WTC11 (cell line): ENCODE results near the gene OSBPL6. TPM values are rescaled to one million over a fixed set of nuclear protein-coding genes. Genes with fewer than 3 reads are reported as not detected.
"Not testable (repeated sequence)": the region's sequence is repeated elsewhere in the genome, so short reads cannot be mapped to it uniquely, and the experiment has no call there.

Experiments used
- ATAC-seq: fragments of 200-7000 bp; cut with Tn5 transposase; 2 replicates; pipeline ENCODE4 v1.10.0; 2021; ENCODE audit warnings: mild to moderate bottlenecking, moderate library complexity
- CTCF ChIA-PET: fragments of 300-600 bp; sonication (Branson Sonifier 250); formaldehyde crosslinking; loops from one replicate; lab custom pipeline; 2021; ENCODE audit warnings: antibody characterized with exemption; lab: Charles Lee
- POLR2A ChIA-PET: fragments of 350-600 bp; sonication (Branson Sonifier 250); formaldehyde crosslinking; loops from one replicate; lab custom pipeline; 2021; ENCODE audit warnings: antibody characterized with exemption; lab: Charles Lee
- DNase-seq: peaks from one replicate; pipeline ENCODE4 v3.0.0; 2021; ENCODE audit warnings: low spot score
- H3K27ac Mint-ChIP-seq: 2 replicates; pipeline ENCODE4 v1.8.0; 2021; ENCODE audit warnings: mixed read lengths
- H3K27me3 Mint-ChIP-seq: 2 replicates; pipeline ENCODE4 v1.8.0; 2021; ENCODE audit warnings: low read depth, mild to moderate bottlenecking, moderate library complexity, mixed read lengths
- H3K36me3 Mint-ChIP-seq: 2 replicates; pipeline ENCODE4 v1.8.0; 2021; ENCODE audit warnings: mixed read lengths
- H3K4me1 Mint-ChIP-seq: 2 replicates; pipeline ENCODE4 v1.8.0; 2022; ENCODE audit warnings: mixed read lengths
- H3K4me3 Mint-ChIP-seq: 2 replicates; pipeline ENCODE4 v1.8.0; 2021; ENCODE audit warnings: mild to moderate bottlenecking, moderate library complexity, mixed read lengths
- H3K9me3 Mint-ChIP-seq: 2 replicates; pipeline ENCODE4 v1.8.0; 2021; ENCODE audit warnings: mixed read lengths
- CTCF ChIP-seq: fragments of 200-600 bp; IDR thresholded peaks from 2 replicates; pipeline ENCODE4 v1.8.0; 2022; ENCODE audit warnings: antibody characterized with exemption
- E2F1 ChIP-seq: sonication (generic); formaldehyde crosslinking; IDR thresholded peaks from 2 replicates; pipeline ENCODE4 v1.8.0; 2022; ENCODE audit warnings: mild to moderate bottlenecking, missing genetic modification reagents
- ERG ChIP-seq: fragments of 250-450 bp; sonication (Bioruptor Pico); IDR thresholded peaks from 2 replicates; pipeline ENCODE4 v1.8.0; 2021; ENCODE audit warnings: mild to moderate bottlenecking
- ESRRA ChIP-seq: sonication (generic); formaldehyde crosslinking; IDR thresholded peaks from 2 replicates; pipeline ENCODE4 v1.8.1; 2022; ENCODE audit warnings: mild to moderate bottlenecking, missing genetic modification reagents, borderline replicate concordance
- ETV6 ChIP-seq: sonication (generic); formaldehyde crosslinking; IDR thresholded peaks from 2 replicates; pipeline ENCODE4 v1.8.1; 2022; ENCODE audit warnings: mild to moderate bottlenecking, missing genetic modification reagents
- GABPB1 ChIP-seq: sonication (generic); formaldehyde crosslinking; IDR thresholded peaks from 2 replicates; pipeline ENCODE4 v1.8.1; 2023; ENCODE audit warnings: mild to moderate bottlenecking, missing genetic modification reagents
- HMGXB4 ChIP-seq: sonication (generic); formaldehyde crosslinking; IDR thresholded peaks from 2 replicates; pipeline ENCODE4 v1.8.1; 2023; ENCODE audit warnings: mild to moderate bottlenecking, moderate library complexity, missing genetic modification reagents
- JUN ChIP-seq: sonication (generic); formaldehyde crosslinking; IDR thresholded peaks from 2 replicates; pipeline ENCODE4 v1.8.0; 2023; ENCODE audit warnings: mild to moderate bottlenecking, missing genetic modification reagents
- MYBL2 ChIP-seq: sonication (generic); formaldehyde crosslinking; IDR thresholded peaks from 2 replicates; pipeline ENCODE4 v1.8.1; 2023; ENCODE audit warnings: mild to moderate bottlenecking, moderate library complexity, missing genetic modification reagents
- NFATC4 ChIP-seq: fragments of 250-450 bp; sonication (Bioruptor Pico); IDR thresholded peaks from 2 replicates; pipeline ENCODE4 v1.9.0; 2021; ENCODE audit warnings: mild to moderate bottlenecking
- NFE2L1 ChIP-seq: sonication (generic); formaldehyde crosslinking; IDR thresholded peaks from 2 replicates; pipeline ENCODE4 v1.8.1; 2023; ENCODE audit warnings: missing genetic modification reagents
- PRDM15 ChIP-seq: sonication (generic); formaldehyde crosslinking; IDR thresholded peaks from 2 replicates; pipeline ENCODE4 v1.8.0; 2022; ENCODE audit warnings: missing genetic modification reagents
- PREB ChIP-seq: sonication (generic); formaldehyde crosslinking; IDR thresholded peaks from 2 replicates; pipeline ENCODE4 v1.8.1; 2022; ENCODE audit warnings: mild to moderate bottlenecking, missing genetic modification reagents, moderate library complexity, borderline replicate concordance
- SMAD3 ChIP-seq: sonication (generic); formaldehyde crosslinking; IDR thresholded peaks from 2 replicates; pipeline ENCODE4 v1.8.0; 2022; ENCODE audit warnings: missing genetic modification reagents, mild to moderate bottlenecking, borderline replicate concordance
- SMAD4 ChIP-seq: sonication (generic); formaldehyde crosslinking; IDR thresholded peaks from 2 replicates; pipeline ENCODE4 v1.8.0; 2022; ENCODE audit warnings: mild to moderate bottlenecking, missing genetic modification reagents
- SP1 ChIP-seq: sonication (generic); formaldehyde crosslinking; conservative IDR thresholded peaks from 2 replicates; pipeline ENCODE4 v1.8.1; 2022; ENCODE audit warnings: missing genetic modification reagents
- ZBTB21 ChIP-seq: sonication (generic); formaldehyde crosslinking; IDR thresholded peaks from 2 replicates; pipeline ENCODE4 v1.8.1; 2023; ENCODE audit warnings: mild to moderate bottlenecking, missing genetic modification reagents, borderline replicate concordance
- ZNF232 ChIP-seq: sonication (generic); formaldehyde crosslinking; IDR thresholded peaks from 2 replicates; pipeline ENCODE4 v1.8.0; 2022; ENCODE audit warnings: mild to moderate bottlenecking, missing genetic modification reagents
- ZNF263 ChIP-seq: sonication (generic); formaldehyde crosslinking; IDR thresholded peaks from 2 replicates; pipeline ENCODE4 v1.8.1; 2022; ENCODE audit warnings: low read depth, mild to moderate bottlenecking, moderate library complexity, missing genetic modification reagents
- ZNF317 ChIP-seq: sonication (generic); formaldehyde crosslinking; IDR thresholded peaks from 2 replicates; pipeline ENCODE4 v1.8.1; 2023; ENCODE audit warnings: low read depth, mild to moderate bottlenecking, moderate library complexity, missing genetic modification reagents, borderline replicate concordance
- ZNF423 ChIP-seq: fragments of 250-450 bp; sonication (Bioruptor Pico); IDR thresholded peaks from 2 replicates; pipeline ENCODE4 v2.1.2; 2022; ENCODE audit warnings: mild to moderate bottlenecking, moderate library complexity
- total RNA-seq: library from RNA; stranded (reverse); gene quantifications from 3 replicates; pipeline ENCODE4 v1.2.3, GENCODE V29; 2021

Gene OSBPL6
- total RNA-seq, 1 experiment from 2014 or later = 9.2 TPM

- Mint-ChIP-seq H3K4me1 (no peaks in the 10 kb centered on the region), H3K27me3 (peaks cover 3% of the 10 kb centered on the region; the same call in 1 of the 2 replicates), H3K4me3 (no peak overlapping the region), H3K9me3 (peaks cover 20% of the 10 kb centered on the region), H3K27ac (no peak overlapping the region), H3K36me3 (peaks cover 8% of the 10 kb centered on the region)
- CTCF ChIA-PET = no interaction called here
- no peak for DNase-seq
- ATAC-seq = no peak
- TF ChIP-seq PRDM15 (CRISPR knock-in tag) = no peak
- TF ChIP-seq GABPB1 (CRISPR knock-in tag) = peak; percentile 49; the same call in 1 of the 2 replicates
- TF ChIP-seq NFE2L1 = no peak
- TF ChIP-seq, all 79 proteins: peak for 1
- POLR2A ChIA-PET = no interaction called here
Measured at GRCh38 chr2:178152033-178152432, 42.3 kb upstream of the OSBPL6 start.

GRCh38 chr2:178152542-178152941 is 41.8 kb upstream of the OSBPL6 start:
- ATAC-seq = no peak
- H3K4me1 Mint-ChIP-seq = no peaks in the 10 kb centered on the region
- peaks cover 8% of the 10 kb centered on the region for H3K36me3 Mint-ChIP-seq
- peaks cover 20% of the 10 kb centered on the region for H3K9me3 Mint-ChIP-seq
- no peak overlapping the region for H3K27ac Mint-ChIP-seq
- DNase-seq = no peak
- TF ChIP-seq SMAD3 = no peak
- no peak for TF ChIP-seq JUN (CRISPR knock-in tag)
- TF ChIP-seq SMAD4 (CRISPR knock-in tag) = no peak
- no peak for TF ChIP-seq ZBTB21 (CRISPR knock-in tag)
- TF ChIP-seq CTCF = no peak
- no peak for TF ChIP-seq ZNF317 (CRISPR knock-in tag)
- TF ChIP-seq HMGXB4 = no peak
- TF ChIP-seq SP1 = no peak
- TF ChIP-seq ESRRA = no peak
- H3K27me3 Mint-ChIP-seq = peaks cover 3% of the 10 kb centered on the region; the same call in 1 of the 2 replicates
- ChIA-PET POLR2A (no interaction called here), CTCF (no interaction called here)
- H3K4me3 Mint-ChIP-seq = no peak overlapping the region

GRCh38 chr2:178152977-178153376 is 41.3 kb upstream of the OSBPL6 start:
- TF ChIP-seq ZNF232 (no peak), ETV6 (CRISPR knock-in tag) (no peak), ZNF423 (CRISPR knock-in tag) (no peak), NFE2L1 (no peak), ERG (CRISPR knock-in tag) (no peak), E2F1 (no peak), ZNF263 (no peak), PREB (CRISPR knock-in tag) (no peak), MYBL2 (CRISPR knock-in tag) (no peak), NFATC4 (CRISPR knock-in tag) (no peak)
- TF ChIP-seq, all 79 proteins: peak for 0
- ChIA-PET CTCF (no interaction called here), POLR2A (no interaction called here)
- no peak for ATAC-seq
- H3K4me3 Mint-ChIP-seq = no peak overlapping the region
- H3K9me3 Mint-ChIP-seq = peaks cover 20% of the 10 kb centered on the region
- DNase-seq = no peak
- no peak overlapping the region for H3K27ac Mint-ChIP-seq
- H3K36me3 Mint-ChIP-seq = peaks cover 8% of the 10 kb centered on the region
- no peaks in the 10 kb centered on the region for H3K4me1 Mint-ChIP-seq
- peaks cover 3% of the 10 kb centered on the region; the same call in 1 of the 2 replicates for H3K27me3 Mint-ChIP-seq

- H3K9me3 Mint-ChIP-seq = peaks cover 20% of the 10 kb centered on the region
- H3K4me1 Mint-ChIP-seq, H3K36me3 Mint-ChIP-seq, H3K27me3 Mint-ChIP-seq, H3K4me3 Mint-ChIP-seq, H3K27ac Mint-ChIP-seq, ATAC-seq, CTCF ChIA-PET, POLR2A ChIA-PET, DNase-seq: not testable (repeated sequence)
Measured at GRCh38 chr2:178153878-178154277, 40.4 kb upstream of the OSBPL6 start.
